Hepatocyte (in vitro differentiated cells): ENCODE results near the gene CASP1. TPM values are rescaled to one million over a fixed set of nuclear protein-coding genes. Genes with fewer than 3 reads are reported as not detected.
A peak's percentile ranks its signal among the peaks of the same experiment; 100 is the strongest.

Source experiments
- DNase-seq: peaks from one replicate; pipeline ENCODE4 v3.0.0-alpha.2; 2016; ENCODE audit warnings: low spot score
- H2AFZ ChIP-seq: fragments of 200-600 bp; sonication (generic); 2 replicates; pipeline ENCODE4 v1.6.0; 2016; ENCODE audit warnings: antibody characterized with exemption, mild to moderate bottlenecking
- H3K27ac ChIP-seq: fragments of 200-600 bp; sonication (generic); 2 replicates; pipeline ENCODE4 v1.5.1; 2016; ENCODE audit warnings: mild to moderate bottlenecking
- H3K27me3 ChIP-seq: fragments of 200-600 bp; sonication (generic); 2 replicates; pipeline ENCODE4 v1.6.1; 2016
- H3K36me3 ChIP-seq: fragments of 200-600 bp; sonication (generic); replicated peaks from 2 replicates; pipeline ENCODE4 v1.5.1; 2016; ENCODE audit warnings: low read depth; ENCODE audit not compliant: insufficient read depth
- H3K4me1 ChIP-seq: fragments of 200-600 bp; sonication (generic); 2 replicates; pipeline ENCODE4 v1.5.1; 2016; ENCODE audit warnings: mild to moderate bottlenecking, moderate library complexity; ENCODE audit not compliant: insufficient read depth
- H3K4me2 ChIP-seq: fragments of 200-600 bp; sonication (generic); 2 replicates; pipeline ENCODE4 v1.6.0; 2016
- H3K4me3 ChIP-seq: fragments of 200-600 bp; sonication (generic); 2 replicates; pipeline ENCODE4 v1.5.1; 2016; ENCODE audit warnings: mild to moderate bottlenecking
- H3K79me2 ChIP-seq: fragments of 200-600 bp; sonication (generic); 2 replicates; pipeline ENCODE4 v1.6.0; 2017; ENCODE audit warnings: mild to moderate bottlenecking
- H3K9me2 ChIP-seq: fragments of 200-600 bp; sonication (generic); replicated peaks from 2 replicates; pipeline ENCODE4 v1.6.0; 2017; ENCODE audit warnings: mild to moderate bottlenecking; ENCODE audit not compliant: insufficient read depth
- H3K9me3 ChIP-seq: fragments of 200-600 bp; sonication (generic); 2 replicates; pipeline ENCODE4 v1.5.1; 2016; ENCODE audit warnings: low read depth, mild to moderate bottlenecking
- H4K20me1 ChIP-seq: fragments of 200-600 bp; sonication (generic); 2 replicates; pipeline ENCODE4 v1.6.0; 2016; ENCODE audit warnings: mild to moderate bottlenecking; ENCODE audit not compliant: insufficient read depth, poor library complexity, severe bottlenecking
- CTCF ChIP-seq: fragments of 200-600 bp; sonication (generic); IDR thresholded peaks from 2 replicates; pipeline ENCODE4 v1.5.1; 2016; ENCODE audit warnings: antibody characterized with exemption, mild to moderate bottlenecking; ENCODE audit not compliant: poor library complexity
- EZH2 ChIP-seq: fragments of 200-600 bp; sonication (generic); IDR thresholded peaks from 2 replicates; pipeline ENCODE4 v1.6.1; 2016; ENCODE audit warnings: antibody characterized with exemption, mild to moderate bottlenecking, borderline replicate concordance
- EZH2phosphoT487 ChIP-seq: fragments of 200-600 bp; sonication (generic); IDR thresholded peaks from one replicate; pipeline ENCODE4 v1.6.1; 2018; ENCODE audit warnings: antibody characterized with exemption, mild to moderate bottlenecking, low read depth, moderate library complexity; ENCODE audit not compliant: unreplicated experiment, severe bottlenecking
- WGBS: methylation state at CpG from one replicate; pipeline ENCODE4 v1.1.6; 2016; ENCODE audit warnings: low lambda C conversion rate; ENCODE audit errors: missing lambda C conversion rate; 5-methylcytosine and 5-hydroxymethylcytosine counted together
- polyA plus RNA-seq: library from polyadenylated mRNA; unstranded; fragments of >200 nt; fragmentation: Nextera tagmentation; extraction: Ambion mirVana; gene quantifications from 2 replicates; pipeline ENCODE4 v1.2.1, GENCODE V29; 2016
- total RNA-seq: library from RNA; depleted of rRNA; stranded (reverse); fragments of >200 nt; gene quantifications from 2 replicates; pipeline ENCODE4 v1.2.3, GENCODE V29; 2014

CASP1 gene
- total and polyA plus RNA-seq, 2 experiments from 2014 or later, result 2.9 to 9.7 TPM

GRCh38 chr11:105033343-105033742, 1.6 kb downstream of the CASP1 start:
- Histone ChIP-seq H3K4me1 (no peaks in the 10 kb centered on the region), H2AFZ (no peak overlapping the region), H3K36me3 (no peaks in the 10 kb centered on the region), H4K20me1 (no peaks in the 10 kb centered on the region), H3K4me3 (no peak overlapping the region), H3K79me2 (no peaks in the 10 kb centered on the region), H3K9me3 (no peaks in the 10 kb centered on the region), H3K4me2 (no peak overlapping the region), H3K9me2 (no peaks in the 10 kb centered on the region), H3K27me3 (no peaks in the 10 kb centered on the region), H3K27ac (no peak overlapping the region)
- no peak for TF ChIP-seq EZH2phosphoT487
- TF ChIP-seq EZH2, result no peak
- no peak for TF ChIP-seq CTCF
- 95% methylated on average over 3 of the region's 3 CpGs for WGBS
- DNase-seq, result no peak

DNA sequence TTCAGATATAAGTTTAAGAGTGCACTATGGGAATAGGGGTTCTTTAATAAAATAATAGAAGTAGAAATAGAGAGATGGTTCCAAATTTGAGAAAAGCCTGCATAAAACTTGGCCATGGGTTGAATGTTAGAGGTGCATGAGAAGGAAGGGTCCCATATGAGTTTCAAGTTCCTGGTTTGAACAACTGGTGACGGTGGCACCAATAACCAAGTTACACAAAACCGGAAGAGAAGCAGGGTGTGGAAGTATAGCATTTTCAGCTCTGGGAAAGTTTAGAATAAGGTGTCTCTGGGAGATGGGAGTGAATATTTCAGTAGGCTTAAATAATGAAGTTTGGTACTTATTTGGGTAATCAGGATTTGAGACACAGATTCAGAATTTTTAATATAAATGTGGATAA, 2.4 kb downstream of the CASP1 start:
- no peak for DNase-seq
- no peak overlapping the region for H3K4me2 ChIP-seq
- no peaks in the 10 kb centered on the region for H4K20me1 ChIP-seq
- no peak for TF ChIP-seq CTCF
- no peaks in the 10 kb centered on the region for H3K4me1 ChIP-seq
- H3K27me3 ChIP-seq, result no peaks in the 10 kb centered on the region
- no peak overlapping the region for H3K4me3 ChIP-seq
- no peaks in the 10 kb centered on the region for H3K9me3 ChIP-seq
- H3K9me2 ChIP-seq, result no peaks in the 10 kb centered on the region
- H3K27ac ChIP-seq, result no peak overlapping the region
- H3K79me2 ChIP-seq, result no peaks in the 10 kb centered on the region
- no peak overlapping the region for H2AFZ ChIP-seq
- no peaks in the 10 kb centered on the region for H3K36me3 ChIP-seq
- WGBS, result 93% methylated on average over 2 of the region's 2 CpGs

- Histone ChIP-seq H3K27me3 (no peaks in the 10 kb centered on the region), H3K79me2 (no peaks in the 10 kb centered on the region), H3K4me1 (peaks cover 1% of the 10 kb centered on the region), H2AFZ (no peak overlapping the region), H3K36me3 (no peaks in the 10 kb centered on the region), H3K9me3 (no peaks in the 10 kb centered on the region), H3K4me2 (no peak overlapping the region), H3K9me2 (no peaks in the 10 kb centered on the region), H3K27ac (no peak overlapping the region), H3K4me3 (no peak overlapping the region), H4K20me1 (no peaks in the 10 kb centered on the region)
- no peak for DNase-seq
- WGBS, result 47% methylated on average over 3 of the region's 3 CpGs
- TF ChIP-seq CTCF (no peak), EZH2 (no peak), EZH2phosphoT487 (no peak)
These were observed 7.3 kb downstream of the CASP1 start for GRCh38 chr11:105027678-105028077.

DNA sequence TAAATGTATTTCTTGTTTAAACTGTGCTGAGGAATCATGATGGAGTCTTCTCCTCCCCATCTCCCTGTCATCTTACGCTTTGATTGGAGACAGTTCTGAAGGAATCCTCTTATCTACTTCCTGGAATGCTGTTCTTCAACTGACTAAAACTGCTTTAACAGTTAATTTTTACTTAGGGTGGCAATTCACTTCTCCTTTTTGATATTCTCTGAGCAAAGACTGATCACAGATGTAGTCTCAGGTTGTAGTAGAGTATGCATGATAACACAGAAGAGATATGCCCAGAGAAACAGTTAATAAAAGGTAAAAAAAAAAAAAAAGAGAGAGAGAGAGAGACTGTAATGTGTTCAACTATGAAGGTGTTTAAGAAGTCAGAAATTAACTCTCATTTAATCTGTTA, 10.6 kb downstream of the CASP1 start:
- Histone ChIP-seq H3K36me3 (no peaks in the 10 kb centered on the region), H3K9me3 (no peaks in the 10 kb centered on the region), H3K27ac (peak overlapping the region; percentile 77), H3K4me2 (no peak overlapping the region), H2AFZ (no peak overlapping the region), H4K20me1 (no peaks in the 10 kb centered on the region), H3K79me2 (no peaks in the 10 kb centered on the region), H3K27me3 (no peaks in the 10 kb centered on the region), H3K4me3 (no peak overlapping the region), H3K9me2 (no peaks in the 10 kb centered on the region), H3K4me1 (peaks cover 3% of the 10 kb centered on the region)
- no peak for DNase-seq
- WGBS, result 27% methylated on average over 1 of the region's 1 CpG
- no peak for TF ChIP-seq EZH2
- no peak for TF ChIP-seq EZH2phosphoT487
- TF ChIP-seq CTCF, result no peak
